GM19463 (cell line): ENCODE data around the gene CFAP77.

Experiments
- ATAC-seq: cut with Tn5 transposase; IDR thresholded peaks from one replicate; pipeline ENCODE4 v1.9.1; 2021; ENCODE audit warnings: mild to moderate bottlenecking, moderate library complexity; ENCODE audit not compliant: unreplicated experiment

The CFAP77 gene

GRCh38 chr9:132590318-132591182, 180.5 kb downstream of the CFAP77 start:
- ATAC-seq, result no peak

- no peak for ATAC-seq
These were observed 181.2 kb downstream of the CFAP77 start for GRCh38 chr9:132591244-132591643.

GRCh38 chr9:132591751-132592314, 181.8 kb downstream of the CFAP77 start:
- no peak for ATAC-seq

GRCh38 chr9:132592451-132592850, 182.4 kb downstream of the CFAP77 start:
- ATAC-seq, result no peak

- no peak for ATAC-seq
These were observed 184.4 kb downstream of the CFAP77 start for GRCh38 chr9:132594412-132594811.

GRCh38 chr9:132595319-132595718, 185.3 kb downstream of the CFAP77 start:
- ATAC-seq, result no peak

- no peak for ATAC-seq
These were observed 186.2 kb downstream of the CFAP77 start for GRCh38 chr9:132596200-132596599.

GRCh38 chr9:132597073-132597775, 187.2 kb downstream of the CFAP77 start:
- ATAC-seq, result no peak

- no peak for ATAC-seq
These were observed 190.4 kb downstream of the CFAP77 start for GRCh38 chr9:132600326-132600984.

GRCh38 chr9:132602207-132602606, 192.2 kb downstream of the CFAP77 start:
- ATAC-seq, result no peak

GRCh38 chr9:132605387-132605786, 195.4 kb downstream of the CFAP77 start:
- no peak for ATAC-seq

- no peak for ATAC-seq
These were observed 196.1 kb downstream of the CFAP77 start for GRCh38 chr9:132606066-132606465.

GRCh38 chr9:132609184-132609583, 199.2 kb downstream of the CFAP77 start:
- ATAC-seq, result no peak

GRCh38 chr9:132609829-132610228, 199.8 kb downstream of the CFAP77 start:
- no peak for ATAC-seq

- no peak for ATAC-seq
These were observed 200.7 kb downstream of the CFAP77 start for GRCh38 chr9:132610661-132611060.

- no peak for ATAC-seq
These were observed 204.3 kb downstream of the CFAP77 start for GRCh38 chr9:132614324-132614723.

- ATAC-seq, result no peak
These were observed 205.8 kb downstream of the CFAP77 start for GRCh38 chr9:132615774-132616173.

GRCh38 chr9:132616725-132617124, 206.7 kb downstream of the CFAP77 start:
- ATAC-seq, result no peak

GRCh38 chr9:132622159-132622558, 212.1 kb downstream of the CFAP77 start:
- no peak for ATAC-seq
